H9 (cell line): Measurements from ENCODE around the gene NEDD4L. TPM values are rescaled to one million over a fixed set of nuclear protein-coding genes. Genes with fewer than 3 reads are reported as not detected.
A peak's percentile ranks its signal among the peaks of the same experiment; 100 is the strongest.

ENCODE experiments used
- DNase-seq: peaks from one replicate; pipeline ENCODE4 v3.0.0-alpha.2; 2017
- H2AFZ ChIP-seq: one replicate; pipeline ENCODE4 v1.6.1; 2013; ENCODE audit warnings: mild to moderate bottlenecking, low read length, control low read depth, moderate library complexity
- H2AK5ac ChIP-seq: 2 replicates; pipeline ENCODE4 v1.6.1; 2013; ENCODE audit warnings: low read length, control low read depth, mixed read lengths; ENCODE audit not compliant: insufficient read length
- H2BK120ac ChIP-seq: one replicate; pipeline ENCODE4 v1.6.1; 2013; ENCODE audit warnings: low read depth, mild to moderate bottlenecking, low read length, control low read depth, inconsistent platforms; ENCODE audit not compliant: poor library complexity, severe bottlenecking
- H2BK12ac ChIP-seq: 2 replicates; pipeline ENCODE4 v1.6.1; 2013; ENCODE audit warnings: low read length, control low read depth, mixed read lengths, low read depth; ENCODE audit not compliant: insufficient read length
- H2BK15ac ChIP-seq: 2 replicates; pipeline ENCODE4 v1.6.1; 2013; ENCODE audit warnings: low read depth, low read length, control low read depth
- H2BK20ac ChIP-seq: one replicate; pipeline ENCODE4 v1.6.1; 2013; ENCODE audit warnings: low read depth, mild to moderate bottlenecking, low read length, control low read depth, inconsistent platforms; ENCODE audit not compliant: poor library complexity, severe bottlenecking
- H2BK5ac ChIP-seq: 2 replicates; pipeline ENCODE4 v1.6.1; 2013; ENCODE audit warnings: low read length, control low read depth, mixed read lengths; ENCODE audit not compliant: insufficient read length
- H3K14ac ChIP-seq: 2 replicates; pipeline ENCODE4 v1.6.1; 2013; ENCODE audit warnings: low read length, control low read depth; ENCODE audit not compliant: insufficient read depth
- H3K18ac ChIP-seq: 2 replicates; pipeline ENCODE4 v1.6.1; 2013; ENCODE audit warnings: low read depth, mild to moderate bottlenecking, mixed read lengths, low read length, control low read depth; ENCODE audit not compliant: insufficient read length
- H3K23ac ChIP-seq: 2 replicates; pipeline ENCODE4 v1.6.1; 2013; ENCODE audit warnings: low read length, control low read depth, mixed read lengths, low read depth; ENCODE audit not compliant: insufficient read length
- H3K23me2 ChIP-seq: 2 replicates; pipeline ENCODE4 v1.6.1; 2013; ENCODE audit warnings: low read depth, mild to moderate bottlenecking, mixed read lengths, low read length, control low read depth; ENCODE audit not compliant: insufficient read length, poor library complexity, severe bottlenecking
- H3K27ac ChIP-seq: 2 replicates; pipeline ENCODE4 v1.5.1; 2013; ENCODE audit warnings: low read length, control low read depth, mixed read lengths, low read depth; ENCODE audit not compliant: insufficient read length
- H3K27me3 ChIP-seq: 2 replicates; pipeline ENCODE4 v1.6.1; 2013; ENCODE audit warnings: low read length, control low read depth, inconsistent platforms; ENCODE audit not compliant: insufficient read depth
- H3K4ac ChIP-seq: 2 replicates; pipeline ENCODE4 v1.6.1; 2013; ENCODE audit warnings: low read depth, mild to moderate bottlenecking, control low read depth, inconsistent platforms, low read length, moderate library complexity
- H3K4me1 ChIP-seq: 2 replicates; pipeline ENCODE4 v1.6.1; 2013; ENCODE audit warnings: low read length, control low read depth, inconsistent platforms; ENCODE audit not compliant: insufficient read depth
- H3K4me2 ChIP-seq: 2 replicates; pipeline ENCODE4 v1.6.1; 2013; ENCODE audit warnings: low read length, control low read depth, mixed read lengths; ENCODE audit not compliant: insufficient read length, insufficient read depth
- H3K56ac ChIP-seq: 2 replicates; pipeline ENCODE4 v1.6.1; 2013; ENCODE audit warnings: low read depth, mild to moderate bottlenecking, mixed read lengths, low read length, control low read depth; ENCODE audit not compliant: insufficient read length
- H3K79me1 ChIP-seq: 2 replicates; pipeline ENCODE4 v1.6.1; 2013; ENCODE audit warnings: low read depth, mild to moderate bottlenecking, moderate library complexity, low read length, control low read depth, inconsistent platforms; ENCODE audit not compliant: insufficient read depth, poor library complexity, severe bottlenecking
- H3K79me2 ChIP-seq: 2 replicates; pipeline ENCODE4 v1.6.1; 2013; ENCODE audit warnings: low read length, control low read depth, inconsistent platforms; ENCODE audit not compliant: insufficient read depth
- H3K9ac ChIP-seq: 2 replicates; pipeline ENCODE4 v1.6.1; 2013; ENCODE audit warnings: low read length, control low read depth, mixed read lengths; ENCODE audit not compliant: insufficient read length; ENCODE audit errors: extremely low read depth
- H3K9me3 ChIP-seq: one replicate; pipeline ENCODE4 v1.6.1; 2013; ENCODE audit warnings: low read depth, low read length, inconsistent platforms; ENCODE audit not compliant: control insufficient read depth
- H3T11ph ChIP-seq: one replicate; pipeline ENCODE4 v1.6.1; 2013; ENCODE audit warnings: mild to moderate bottlenecking, low read length, control low read depth, inconsistent platforms
- H4K20me1 ChIP-seq: one replicate; pipeline ENCODE4 v1.6.1; 2013; ENCODE audit not compliant: control insufficient read depth, insufficient read length, insufficient read depth
- H4K5ac ChIP-seq: 2 replicates; pipeline ENCODE4 v1.6.1; 2013; ENCODE audit warnings: low read depth, mild to moderate bottlenecking, mixed read lengths, low read length, control low read depth; ENCODE audit not compliant: insufficient read length
- H4K8ac ChIP-seq: replicated peaks from 2 replicates; pipeline ENCODE4 v1.6.1; 2013; ENCODE audit warnings: low read length, control low read depth, mixed read lengths, low read depth; ENCODE audit not compliant: insufficient read length
- H4K91ac ChIP-seq: 2 replicates; pipeline ENCODE4 v1.6.1; 2013; ENCODE audit warnings: low read depth, mild to moderate bottlenecking, moderate library complexity, mixed read lengths, low read length, control low read depth; ENCODE audit not compliant: insufficient read length
- H3K27ac Mint-ChIP-seq, 3 experiments: 2 replicates in 2 of 3; 3 replicates in 1 of 3; pipeline ENCODE4 v1.8.0; 2020 to 2021; ENCODE audit warnings: mixed read lengths in 3 of 3, mild to moderate bottlenecking in 1 of 3, moderate library complexity in 1 of 3
- H3K27me3 Mint-ChIP-seq: 2 replicates; pipeline ENCODE4 v1.8.0; 2021; ENCODE audit warnings: low read depth, mild to moderate bottlenecking, moderate library complexity, mixed read lengths
- H3K36me3 Mint-ChIP-seq, 3 experiments: 2 replicates in 2 of 3; 3 replicates in 1 of 3; pipeline ENCODE4 v1.8.0; 2020 to 2021; ENCODE audit warnings: low read depth in 3 of 3, mixed read lengths in 3 of 3; ENCODE audit not compliant: insufficient read depth in 1 of 3
- H3K4me1 Mint-ChIP-seq, 2 experiments: 2 replicates each; pipeline ENCODE4 v1.8.0; 2020; ENCODE audit warnings: mixed read lengths in 2 of 2
- H3K4me3 Mint-ChIP-seq, 2 experiments: 2 replicates in 1 of 2; 3 replicates in 1 of 2; pipeline ENCODE4 v1.8.0; 2020 to 2021; ENCODE audit warnings: mild to moderate bottlenecking in 2 of 2, mixed read lengths in 2 of 2, moderate library complexity in 1 of 2
- H3K9me3 Mint-ChIP-seq, 2 experiments: 2 replicates in 1 of 2; 3 replicates in 1 of 2; pipeline ENCODE4 v1.8.0; 2020; ENCODE audit warnings: mild to moderate bottlenecking in 2 of 2, mixed read lengths in 2 of 2, moderate library complexity in 1 of 2
- WGBS: extraction: QIAGEN DNeasy Blood & Tissue Kit; methylation state at CpG from one replicate; pipeline ENCODE4 v1.1.7; 2013; ENCODE audit warnings: missing lambda C conversion rate, low lambda C conversion rate, mixed read lengths; ENCODE audit not compliant: insufficient read length; ENCODE audit errors: extremely low coverage; 5-methylcytosine and 5-hydroxymethylcytosine counted together
- total RNA-seq: library from RNA; stranded (reverse); gene quantifications from 2 replicates; pipeline ENCODE4 v1.2.1, GENCODE V29; 2021
- TF ChIP-seq, protein P1 (sequence below): fragments of 200-600 bp; sonication (generic); conservative IDR thresholded peaks from 3 replicates; pipeline ENCODE4 v1.8.0; 2021; ENCODE audit warnings: antibody characterized with exemption, mild to moderate bottlenecking

The NEDD4L gene
- total RNA-seq, 1 experiment from 2014 or later: 76.3 TPM

DNA sequence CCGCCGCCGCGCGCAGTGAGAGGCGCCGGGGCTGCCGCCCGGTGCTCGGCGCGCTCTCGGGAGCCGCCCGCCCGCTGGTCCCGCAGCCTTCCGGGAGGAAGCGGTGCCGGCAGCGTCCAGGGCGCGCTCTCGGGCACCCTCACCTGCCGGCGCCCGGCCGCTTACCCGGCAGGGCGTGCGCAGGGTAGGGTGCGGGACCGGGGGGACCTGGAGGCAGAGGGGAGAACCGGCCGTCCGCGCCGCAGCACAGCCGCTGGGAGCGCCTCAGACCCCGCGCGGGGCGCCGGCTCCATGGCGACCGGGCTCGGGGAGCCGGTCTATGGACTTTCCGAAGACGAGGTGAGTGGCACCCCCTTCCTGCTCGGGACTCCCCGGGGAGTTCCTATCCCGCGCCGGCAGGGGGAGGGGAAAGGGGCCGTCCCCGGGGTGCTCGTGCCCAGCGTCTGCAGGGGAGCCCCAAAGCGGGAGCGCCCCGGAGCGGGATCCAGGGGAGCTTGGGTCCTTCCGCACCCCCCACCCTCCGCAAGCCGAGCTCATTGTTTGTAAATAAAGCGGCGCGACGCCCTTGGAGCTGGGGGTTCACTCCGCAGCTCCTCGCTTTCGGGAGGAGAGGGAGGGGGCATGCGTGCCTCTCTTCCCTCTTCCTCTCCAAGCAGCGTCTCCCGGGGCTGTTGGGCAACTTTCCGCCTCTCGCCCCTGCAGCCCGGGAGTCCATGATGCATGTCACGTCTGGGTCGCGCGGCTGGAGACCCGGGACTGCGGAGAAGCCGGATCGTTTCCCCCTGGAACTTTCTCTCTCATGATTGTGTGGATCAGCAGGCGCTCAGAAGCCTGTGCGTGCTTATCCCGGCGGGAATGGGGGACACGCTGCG, 580 bp downstream of the NEDD4L start:
- no peak overlapping the region for H2BK120ac ChIP-seq
- no peak overlapping the region for H3K9ac ChIP-seq
- TF ChIP-seq, protein P1, sequence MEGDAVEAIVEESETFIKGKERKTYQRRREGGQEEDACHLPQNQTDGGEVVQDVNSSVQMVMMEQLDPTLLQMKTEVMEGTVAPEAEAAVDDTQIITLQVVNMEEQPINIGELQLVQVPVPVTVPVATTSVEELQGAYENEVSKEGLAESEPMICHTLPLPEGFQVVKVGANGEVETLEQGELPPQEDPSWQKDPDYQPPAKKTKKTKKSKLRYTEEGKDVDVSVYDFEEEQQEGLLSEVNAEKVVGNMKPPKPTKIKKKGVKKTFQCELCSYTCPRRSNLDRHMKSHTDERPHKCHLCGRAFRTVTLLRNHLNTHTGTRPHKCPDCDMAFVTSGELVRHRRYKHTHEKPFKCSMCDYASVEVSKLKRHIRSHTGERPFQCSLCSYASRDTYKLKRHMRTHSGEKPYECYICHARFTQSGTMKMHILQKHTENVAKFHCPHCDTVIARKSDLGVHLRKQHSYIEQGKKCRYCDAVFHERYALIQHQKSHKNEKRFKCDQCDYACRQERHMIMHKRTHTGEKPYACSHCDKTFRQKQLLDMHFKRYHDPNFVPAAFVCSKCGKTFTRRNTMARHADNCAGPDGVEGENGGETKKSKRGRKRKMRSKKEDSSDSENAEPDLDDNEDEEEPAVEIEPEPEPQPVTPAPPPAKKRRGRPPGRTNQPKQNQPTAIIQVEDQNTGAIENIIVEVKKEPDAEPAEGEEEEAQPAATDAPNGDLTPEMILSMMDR: no peak
- H3K56ac ChIP-seq: no peak overlapping the region
- no peak overlapping the region for H3K23ac ChIP-seq
- H3K4me3 Mint-ChIP-seq: peak overlapping the region; percentile 91 to 99
- peak overlapping the region; percentile 36 to 97 (median 95); a peak in 6 of 7 replicates for H3K27ac Mint-ChIP-seq
- H3T11ph ChIP-seq: no peak overlapping the region
- no peak overlapping the region for H3K18ac ChIP-seq
- H2AK5ac ChIP-seq: no peak overlapping the region
- DNase-seq: peak; percentile 63
- peaks cover 26 to 31% of the 10 kb centered on the region in 2 experiments for H3K4me1 Mint-ChIP-seq
- H3K9me3 ChIP-seq: no peaks in the 10 kb centered on the region
- peaks cover 17% of the 10 kb centered on the region; the same call in 1 of the 2 replicates for H3K79me2 ChIP-seq
- H4K20me1 ChIP-seq: no peaks in the 10 kb centered on the region
- peak overlapping the region; percentile 70 for H3K4me2 ChIP-seq
- H3K27me3 ChIP-seq: no peaks in the 10 kb centered on the region
- no peak overlapping the region for H3K27ac ChIP-seq
- no peak overlapping the region for H2BK5ac ChIP-seq
- no peak overlapping the region; the same call in 1 of the 2 replicates for H3K14ac ChIP-seq
- no peaks in the 10 kb centered on the region; a peak in 1 of 5 replicates for H3K9me3 Mint-ChIP-seq
- no peak overlapping the region for H2BK20ac ChIP-seq
- no peaks in the 10 kb centered on the region; the same call in 1 of the 2 replicates for H3K4me1 ChIP-seq
- no peak overlapping the region for H2BK12ac ChIP-seq
- H3K23me2 ChIP-seq: peaks cover 13% of the 10 kb centered on the region
- peaks cover 0 to 1% (median 0%) of the 10 kb centered on the region in 3 experiments; a peak in 1 of 7 replicates for H3K36me3 Mint-ChIP-seq
- WGBS: no CpG with 5 or more reads among the region's 94 CpGs
- H2BK15ac ChIP-seq: no peak overlapping the region
- H2AFZ ChIP-seq: no peak overlapping the region
- H4K8ac ChIP-seq: no peak overlapping the region
- H3K4ac ChIP-seq: no peak overlapping the region
- H3K79me1 ChIP-seq: no peaks in the 10 kb centered on the region
- H3K27me3 Mint-ChIP-seq: peaks cover 14% of the 10 kb centered on the region
- H4K5ac ChIP-seq: no peak overlapping the region
- H4K91ac ChIP-seq: no peak overlapping the region
